Measurements from ENCODE around the gene USP32.
"Not testable (repeated sequence)": the region's sequence is repeated elsewhere in the genome, so short reads cannot be mapped to it uniquely, and the experiment has no call there.

The USP32 gene

DNA sequence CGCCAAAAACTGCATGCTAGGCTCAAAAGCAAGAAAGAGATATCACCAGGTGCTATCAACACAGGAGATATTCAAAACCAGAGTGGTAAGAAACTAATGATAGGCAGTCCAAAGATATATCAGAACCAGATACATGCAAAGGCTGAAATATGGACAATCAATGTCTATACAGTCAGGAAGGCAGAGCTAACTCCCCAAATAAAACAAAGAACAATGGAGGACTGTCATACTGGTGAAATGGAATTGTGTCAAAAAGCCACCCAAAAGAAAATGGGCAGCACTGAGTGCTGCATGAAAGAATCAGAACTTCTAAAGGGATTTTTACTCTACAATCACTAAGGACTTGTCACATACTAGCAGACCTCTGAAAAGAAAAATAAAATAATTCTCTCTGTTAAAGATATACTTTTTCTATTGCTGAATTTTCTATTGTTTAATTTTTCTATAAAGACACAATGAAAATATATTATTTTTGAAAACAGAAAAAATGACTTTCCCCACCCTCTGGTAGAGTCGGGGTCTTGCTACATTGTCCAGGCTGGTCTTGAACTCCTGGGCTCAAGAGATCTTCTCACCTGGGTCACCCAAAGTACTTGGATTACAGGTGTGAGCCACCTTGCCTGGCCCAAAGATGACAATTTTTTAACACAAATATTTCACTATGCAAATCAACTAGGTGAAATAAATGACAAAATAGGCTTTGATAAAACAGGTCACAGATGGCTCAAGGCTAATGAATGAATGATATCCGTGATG is 98.2 kb downstream of the USP32 start:
- no peak for DNase-seq

DNA sequence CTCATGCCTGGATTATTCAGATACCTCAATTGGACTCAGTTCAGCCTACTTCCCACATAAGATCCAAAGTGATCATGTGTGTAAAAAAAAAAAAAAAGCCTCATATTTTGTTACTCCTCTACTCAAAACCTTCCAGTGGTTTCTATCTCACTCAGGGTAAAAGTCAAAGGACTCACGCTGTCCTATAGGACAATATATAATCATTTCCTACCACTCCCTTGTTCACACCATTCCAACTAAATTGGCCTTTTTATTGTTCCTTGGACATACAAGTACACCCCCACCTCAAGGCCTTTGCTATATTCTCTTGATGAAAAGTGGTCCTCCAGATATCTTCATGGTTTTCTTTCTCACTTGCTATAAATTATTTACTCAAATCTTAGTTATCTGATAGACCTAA is 99.2 kb downstream of the USP32 start:
- DNase-seq = no peak

GRCh38 chr17:60284709-60285108 is 107.2 kb downstream of the USP32 start:
- DNase-seq = no peak

DNA sequence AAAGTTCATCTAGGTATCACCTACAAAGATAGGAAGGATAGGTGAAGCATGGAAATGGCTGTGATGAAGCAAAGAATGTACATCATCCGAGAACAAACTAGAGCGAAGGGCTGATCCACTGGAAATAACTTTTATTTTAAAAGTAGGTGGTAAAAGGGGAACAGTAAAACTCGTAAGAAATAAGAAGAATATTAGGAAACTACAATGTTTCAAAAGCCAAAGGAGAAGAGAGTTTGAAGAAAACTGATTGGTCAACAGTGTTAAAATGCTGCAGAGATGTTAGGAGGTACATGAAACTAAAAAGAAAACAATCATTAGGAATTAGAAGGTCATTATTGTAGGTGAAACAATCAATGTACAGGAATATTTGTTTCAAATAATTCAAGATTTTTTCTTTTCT is 108.1 kb downstream of the USP32 start:
- no peak for DNase-seq

- DNase-seq = no peak
These were observed 111.3 kb downstream of the USP32 start for GRCh38 chr17:60280673-60281072.

DNA sequence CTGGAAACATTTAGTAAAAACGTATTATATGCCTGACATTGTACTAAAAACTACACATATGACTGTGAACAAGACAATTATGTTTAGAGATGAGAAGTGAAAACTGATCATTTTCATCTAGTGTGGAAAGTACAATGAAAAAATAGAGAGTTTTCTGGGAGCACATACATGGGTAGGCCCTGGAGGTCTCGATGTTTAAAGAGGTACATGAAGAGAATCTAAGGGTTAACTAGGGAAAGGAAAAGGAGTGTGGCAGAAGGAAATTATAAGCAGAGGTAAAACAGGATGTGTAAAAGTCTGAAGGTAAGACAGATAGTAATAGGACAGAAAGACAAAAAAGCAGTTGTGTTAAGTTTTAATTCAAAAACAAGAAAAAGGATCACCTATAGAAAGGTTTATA is 113.7 kb downstream of the USP32 start:
- no peak for DNase-seq

GRCh38 chr17:60277258-60277657 is 114.7 kb downstream of the USP32 start:
- DNase-seq = no peak

GRCh38 chr17:60269417-60269816 is 122.5 kb downstream of the USP32 start:
- no peak for DNase-seq

DNA sequence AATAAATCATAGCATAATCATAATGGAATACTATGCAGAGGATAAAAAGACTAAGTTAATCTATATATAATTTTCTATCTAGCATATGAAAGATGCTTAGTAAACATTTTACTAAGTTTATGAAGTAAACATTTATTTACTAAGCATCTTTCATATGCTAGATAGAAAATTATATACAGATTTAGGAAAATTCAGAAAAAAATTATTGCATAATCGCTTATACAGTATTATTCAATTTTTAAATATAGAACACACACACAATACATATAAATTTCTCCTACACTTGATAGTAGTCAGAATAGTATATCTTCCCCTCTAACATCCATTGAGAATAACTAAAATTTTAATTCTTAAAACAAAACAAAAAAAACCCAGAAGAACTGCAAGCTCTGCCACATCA is 131.4 kb downstream of the USP32 start:
- no peak for DNase-seq

DNA sequence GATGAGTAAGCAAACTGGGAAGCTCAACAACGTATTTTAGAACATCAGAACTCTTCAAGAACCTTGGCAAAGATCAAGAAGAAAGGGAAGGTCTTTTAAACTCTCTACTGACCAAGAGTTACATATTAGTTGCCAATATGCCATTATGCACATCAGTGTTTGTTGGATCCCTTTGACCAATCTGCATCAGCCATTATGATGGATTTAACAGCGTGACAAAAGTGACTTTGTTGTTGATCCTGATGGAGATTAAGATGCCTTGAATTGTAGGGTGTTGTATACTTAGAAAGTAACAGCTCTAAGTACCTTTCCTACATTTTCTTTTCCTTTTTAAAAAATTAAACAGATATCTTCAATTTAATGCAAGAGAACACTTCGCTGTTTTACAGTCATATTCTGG is 133.6 kb downstream of the USP32 start:
- no peak for DNase-seq

DNA sequence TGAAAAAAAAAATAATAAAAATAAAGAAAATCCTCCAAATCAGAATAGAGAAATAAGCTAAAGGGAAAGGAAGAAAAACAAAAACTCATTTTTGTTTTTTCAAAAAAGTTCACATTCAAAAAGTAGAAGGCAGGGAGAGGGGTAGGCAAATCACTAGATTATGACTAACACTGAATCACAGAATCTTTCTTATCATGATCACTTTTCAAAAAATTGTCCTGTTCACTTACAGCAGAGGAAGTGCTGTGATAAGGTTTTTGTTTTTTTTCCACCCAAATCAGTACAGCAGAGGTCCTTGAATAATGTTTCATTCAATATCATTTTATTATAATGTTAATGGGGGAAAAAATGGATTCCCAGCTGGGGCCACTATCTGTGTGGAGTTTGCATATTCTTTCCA is 135.8 kb downstream of the USP32 start:
- no peak for DNase-seq

GRCh38 chr17:60253048-60253447 is 138.9 kb downstream of the USP32 start:
- DNase-seq = no peak

- no peak for DNase-seq
These were observed 139.5 kb downstream of the USP32 start for GRCh38 chr17:60252459-60252858.

- no peak for DNase-seq
These were observed 142.6 kb downstream of the USP32 start for GRCh38 chr17:60249290-60249826.

DNA sequence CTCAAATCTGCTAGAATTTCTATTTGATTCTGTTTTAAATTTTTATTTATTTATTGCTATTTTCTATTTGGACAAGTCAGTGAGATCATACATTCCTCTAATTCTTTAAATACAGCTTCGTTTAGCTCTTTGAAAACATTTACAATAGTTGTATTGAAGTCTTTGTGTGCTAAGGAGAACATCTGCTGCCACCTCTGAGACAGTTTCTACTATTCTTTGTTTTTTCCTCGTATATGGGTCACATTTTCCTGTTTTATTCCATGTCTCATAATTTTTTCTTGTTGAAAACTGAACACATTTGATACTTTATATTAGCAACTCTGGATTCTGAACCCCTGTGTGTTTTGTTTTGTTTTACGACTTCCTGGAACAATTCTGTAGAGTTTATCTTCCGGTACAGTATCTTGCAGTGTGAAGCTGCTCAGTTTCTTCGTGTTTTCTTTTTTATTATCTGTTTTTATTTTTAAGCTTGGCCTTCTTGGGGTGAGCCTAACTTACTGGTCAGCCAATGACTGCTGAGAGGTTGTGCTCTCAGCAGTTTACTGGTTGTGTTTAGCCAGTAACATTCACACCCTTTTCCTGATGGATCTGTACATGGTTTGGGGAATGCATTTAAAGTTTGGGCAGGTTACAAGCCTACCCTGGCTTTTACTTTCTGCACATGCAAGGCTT is 143.2 kb downstream of the USP32 start:
- no peak for DNase-seq

DNA sequence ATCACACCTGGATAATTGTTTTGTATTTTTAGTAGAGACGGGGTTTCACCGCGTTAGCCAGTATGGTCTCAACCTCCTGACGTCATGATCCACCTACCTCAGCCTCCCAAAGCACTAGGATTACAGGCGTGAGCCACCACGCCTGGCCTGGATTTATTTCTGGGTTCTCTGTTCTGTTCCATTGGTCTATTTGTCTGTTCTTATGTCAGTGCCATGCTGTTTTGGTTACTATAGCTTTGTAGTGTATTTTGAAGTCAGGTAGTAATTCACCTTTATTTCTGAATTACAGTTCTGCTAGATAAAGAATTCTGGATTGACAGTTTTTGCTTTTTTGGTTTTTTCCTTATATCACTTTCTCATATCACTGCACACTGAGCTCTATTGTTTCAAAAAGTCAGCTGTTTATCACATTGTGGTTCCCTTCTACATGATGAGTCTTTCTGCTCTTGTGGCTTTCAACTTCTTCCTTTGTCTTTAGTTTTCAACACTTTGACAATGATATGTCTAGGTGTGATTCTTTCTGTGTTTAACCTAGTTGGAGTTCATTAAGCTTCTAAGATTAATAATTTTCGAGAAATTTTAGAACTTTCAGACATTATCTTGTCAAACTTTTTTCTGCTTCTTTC is 144.0 kb downstream of the USP32 start:
- no peak for DNase-seq

GRCh38 chr17:60244656-60245055 is 147.3 kb downstream of the USP32 start:
- no peak for DNase-seq

GRCh38 chr17:60240290-60240689 is 151.6 kb downstream of the USP32 start:
- no peak for DNase-seq

DNA sequence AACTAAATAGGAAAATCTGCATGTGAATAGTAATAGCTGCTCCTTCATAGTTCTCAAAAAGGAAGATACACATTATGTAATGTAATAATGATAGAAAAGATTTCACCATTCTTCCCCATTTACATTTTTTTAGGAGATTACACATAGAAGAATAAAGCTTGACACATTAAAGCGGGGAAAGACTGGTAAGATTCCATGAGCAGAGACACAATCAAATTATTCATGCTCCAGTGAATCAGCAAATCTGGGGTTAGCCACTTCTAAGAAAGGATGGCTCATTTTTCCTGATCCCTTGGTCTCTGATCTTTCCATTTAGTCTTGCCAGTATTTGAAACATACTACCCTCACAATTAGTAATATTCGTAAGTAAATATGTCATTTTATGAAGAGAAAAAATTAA is 160.2 kb downstream of the USP32 start:
- no peak for DNase-seq

DNA sequence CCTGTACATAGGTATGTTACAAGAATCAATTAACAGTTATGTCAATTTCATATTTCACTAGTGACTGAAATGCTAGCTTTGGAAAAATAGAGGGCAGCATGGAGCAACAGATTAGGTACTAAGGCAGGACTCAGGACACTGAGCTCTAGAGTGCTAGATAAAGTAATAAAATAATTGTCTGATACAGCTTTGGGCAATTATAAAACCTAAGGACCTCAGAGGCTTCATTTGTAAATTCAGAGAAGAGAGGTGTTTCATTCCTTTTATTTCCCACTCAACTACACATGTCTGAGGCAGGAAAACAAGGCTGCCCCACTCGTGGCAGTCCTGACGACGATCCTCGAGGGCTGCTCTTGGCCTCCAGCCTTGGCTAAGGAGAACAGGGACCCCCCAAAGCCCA is 160.7 kb downstream of the USP32 start:
- no peak for DNase-seq

- no peak for DNase-seq
These were observed 161.6 kb downstream of the USP32 start for GRCh38 chr17:60230358-60230757.

DNA sequence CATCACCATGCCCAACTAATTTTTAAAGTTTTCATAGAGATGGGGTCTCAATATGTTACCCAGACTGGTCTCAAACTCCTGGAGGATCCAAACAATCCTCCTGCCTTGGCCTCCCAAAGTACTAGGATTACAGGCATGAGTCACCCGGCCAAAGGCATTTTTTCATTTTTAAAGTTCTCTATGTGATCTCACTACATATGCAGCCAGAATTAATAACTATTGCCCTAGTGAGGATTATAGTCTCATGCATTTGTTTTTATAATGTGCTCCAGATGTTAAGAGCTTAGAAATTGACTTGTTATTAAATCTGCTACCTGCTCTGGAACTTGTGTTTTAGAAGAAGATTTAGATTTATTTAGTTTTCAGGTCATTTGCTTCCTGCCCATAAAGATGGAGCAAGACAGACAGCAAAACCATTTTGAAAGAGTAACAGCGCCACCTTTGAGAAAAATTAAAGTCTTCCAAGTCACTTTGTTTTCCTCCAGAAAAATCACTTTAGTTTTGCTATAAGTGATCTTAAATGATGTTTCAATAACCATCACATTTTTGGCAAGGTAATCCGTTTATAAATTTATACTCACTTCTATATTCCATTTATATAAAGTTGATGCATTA is 162.6 kb downstream of the USP32 start:
- no peak for DNase-seq

DNA sequence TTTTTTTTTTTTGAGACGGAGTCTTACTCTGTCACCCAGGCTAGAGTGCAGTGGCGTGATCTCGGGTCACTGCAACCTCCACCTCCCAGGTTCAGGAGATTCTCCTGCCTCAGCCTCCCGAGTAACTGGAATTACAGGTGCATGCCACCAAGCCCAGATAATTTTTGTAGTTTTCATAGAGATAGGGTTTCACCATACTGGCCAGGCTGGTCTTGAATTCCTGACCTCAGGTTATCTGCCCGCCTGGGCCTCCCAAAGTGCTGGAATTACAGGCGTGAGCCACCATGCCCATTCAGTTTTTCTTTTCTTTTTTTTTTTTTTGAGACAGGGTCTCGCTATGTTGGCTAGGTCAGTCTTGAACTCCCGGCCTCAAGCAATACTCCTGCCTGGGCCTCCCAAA is 164.7 kb downstream of the USP32 start:
- DNase-seq = not testable (repeated sequence)

- DNase-seq = no peak
These were observed 167.9 kb downstream of the USP32 start for GRCh38 chr17:60224064-60224463.

Data from stimulated activated CD4-positive, alpha-beta T cell treated with anti-CD3 and anti-CD28 coated beads, Interleukin-2, amount 100 ng/mL, for 24 hours (primary cell).